DOHH2 (cell line): ENCODE measurements around the gene LDLRAD2.

Experiments
- CTCF ChIP-seq: fragments of 200-600 bp; sonication (generic); IDR thresholded peaks from one replicate; pipeline ENCODE4 v1.5.1; 2014; ENCODE audit warnings: antibody characterized with exemption, mild to moderate bottlenecking, low read depth, low read length; ENCODE audit not compliant: poor library complexity, severe bottlenecking
- EZH2phosphoT487 ChIP-seq: fragments of 200-600 bp; sonication (generic); IDR thresholded peaks from 2 replicates; pipeline ENCODE4 v1.6.1; 2017; ENCODE audit warnings: borderline replicate concordance, mild to moderate bottlenecking, antibody characterized with exemption, low read length, moderate library complexity, mixed read lengths

- no peak for TF ChIP-seq CTCF
- TF ChIP-seq EZH2phosphoT487, result no peak
Measured at GRCh38 chr1:21766210-21766609, 45.9 kb upstream of the LDLRAD2 start.
